ENCODE results near the gene CELSR1.
"Not testable (repeated sequence)": the region's sequence is repeated elsewhere in the genome, so short reads cannot be mapped to it uniquely, and the experiment has no call there.

Gene CELSR1

DNA sequence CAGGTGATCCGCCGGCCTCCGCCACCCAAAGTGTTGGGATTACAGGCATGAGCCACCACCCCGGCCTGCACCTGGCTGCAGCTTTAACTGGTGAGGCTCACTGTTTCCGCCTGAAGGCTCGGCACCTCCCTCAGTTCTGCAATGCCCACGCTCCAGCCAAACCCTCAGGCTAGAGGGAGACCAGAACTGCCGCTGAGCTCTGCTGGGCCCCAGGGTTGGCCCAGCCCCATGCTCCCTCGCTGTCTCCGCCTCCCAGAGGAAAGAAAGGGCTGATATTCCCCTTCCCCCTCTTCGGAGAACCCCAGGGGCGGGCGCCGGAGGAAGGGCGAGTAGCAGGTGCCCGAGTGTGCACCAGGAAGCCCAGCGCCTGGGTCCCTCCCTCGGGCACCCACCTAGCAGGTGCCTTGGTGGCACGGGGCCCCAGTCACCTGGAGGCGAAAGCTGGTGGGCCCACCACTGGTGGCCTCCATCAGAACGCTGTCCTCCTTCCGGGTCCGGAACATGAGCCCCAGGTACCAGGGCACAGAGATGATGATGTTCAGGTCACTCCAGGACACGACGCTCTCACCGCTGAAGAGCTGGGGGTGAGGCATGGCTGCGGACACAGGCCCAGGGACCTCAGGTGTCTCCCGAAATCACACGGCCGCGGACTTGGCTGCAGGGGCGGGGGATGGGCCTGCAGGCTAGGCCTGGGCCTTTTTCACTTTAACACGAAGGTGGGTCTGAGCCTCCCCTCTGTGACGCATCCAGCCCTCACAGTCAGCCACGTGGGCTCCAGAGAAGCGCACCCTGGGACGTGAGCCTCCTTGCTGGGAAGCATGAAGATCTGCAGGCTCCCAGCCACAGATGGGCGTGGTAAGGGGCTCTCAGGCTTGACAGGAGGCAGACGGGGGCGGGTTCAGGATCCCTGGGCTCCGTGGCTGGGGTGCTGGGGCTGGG lies 128.6 kb downstream of the CELSR1 start:
- POLR2A ChIA-PET (ENCODE audit: low non-redundant PET): no interaction called here
- H3K27ac ChIP-seq: peak overlapping the region; percentile 13; the same call in 1 of the 2 replicates
- TF ChIP-seq CTCF (conservative IDR thresholded peaks at IDR 0.05; ENCODE audit: low read depth): no peak
- DNase-seq (ENCODE audit: low spot score): no peak
- CTCF ChIA-PET: no interaction called here

- TF ChIP-seq CTCF (conservative IDR thresholded peaks at IDR 0.05; ENCODE audit: low read depth): no peak
- CTCF ChIA-PET: no interaction called here
- H3K27ac ChIP-seq: peak overlapping the region; percentile 13
- POLR2A ChIA-PET (ENCODE audit: low non-redundant PET): no interaction called here
- no peak for DNase-seq (ENCODE audit: low spot score)
Measured at GRCh38 chr22:46407748-46408147, 129.7 kb downstream of the CELSR1 start.

GRCh38 chr22:46406791-46407190 lies 130.6 kb downstream of the CELSR1 start:
- ChIA-PET POLR2A (ENCODE audit: low non-redundant PET) (no interaction called here), CTCF (no interaction called here)
- peak overlapping the region; percentile 37 for H3K27ac ChIP-seq
- no peak for DNase-seq (ENCODE audit: low spot score)
- TF ChIP-seq CTCF (conservative IDR thresholded peaks at IDR 0.05; ENCODE audit: low read depth): no peak

- TF ChIP-seq CTCF (conservative IDR thresholded peaks at IDR 0.05; ENCODE audit: low read depth): no peak
- POLR2A ChIA-PET (ENCODE audit: low non-redundant PET): interaction anchor here (0.5 kb wide), 1 partner anchor 21 kb away, joined by 8 read pairs; no protein-coding TSS in a partner anchor
- CTCF ChIA-PET: no interaction called here
- no peak for DNase-seq (ENCODE audit: low spot score)
- H3K27ac ChIP-seq: peak overlapping the region; percentile 37
Measured at GRCh38 chr22:46406349-46406748, 131.1 kb downstream of the CELSR1 start.

DNA sequence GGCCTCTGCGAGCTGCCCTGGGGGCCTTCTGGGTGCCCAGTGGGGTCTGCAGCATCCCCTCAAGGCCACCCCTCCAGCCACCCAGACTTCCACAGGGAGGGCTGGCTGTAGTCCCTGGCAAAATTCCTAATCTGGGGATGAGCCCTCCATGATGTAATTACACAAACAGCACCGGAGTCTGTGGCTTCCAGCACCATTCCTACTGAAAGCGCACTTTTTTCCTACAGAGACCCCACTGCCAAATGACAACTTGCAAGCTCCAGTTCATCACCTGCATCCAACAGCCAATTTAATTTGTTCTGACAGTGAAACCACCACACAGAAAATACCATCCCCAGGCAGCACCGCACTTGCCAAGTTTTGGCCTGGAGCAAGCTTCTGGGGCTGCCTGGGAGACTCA lies 131.5 kb downstream of the CELSR1 start:
- H3K27ac ChIP-seq: peak overlapping the region; percentile 37
- POLR2A ChIA-PET (ENCODE audit: low non-redundant PET): interaction anchor here (0.5 kb wide), 1 partner anchor 20 kb away, joined by 8 read pairs; no protein-coding TSS in a partner anchor
- CTCF ChIA-PET: no interaction called here
- no peak for TF ChIP-seq CTCF (conservative IDR thresholded peaks at IDR 0.05; ENCODE audit: low read depth)
- no peak for DNase-seq (ENCODE audit: low spot score)

DNA sequence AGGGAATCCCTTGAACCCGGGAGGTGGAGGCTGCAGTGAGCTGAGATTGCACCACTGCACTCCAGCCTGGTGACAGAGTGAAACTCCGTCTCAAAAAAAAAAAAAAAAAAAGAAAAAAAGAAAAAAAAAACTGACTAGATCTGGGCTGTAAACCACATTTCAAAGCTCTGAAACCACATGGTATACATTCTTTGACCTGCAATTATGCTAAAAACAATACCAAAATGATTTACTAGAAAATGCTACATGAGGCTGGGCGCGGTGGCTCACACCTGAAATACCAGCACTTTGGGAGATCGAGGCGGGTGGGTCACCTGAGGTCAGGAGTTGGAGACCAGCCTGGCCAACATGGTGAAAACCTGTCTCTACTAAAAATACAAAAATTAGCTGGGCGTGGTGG lies 133.5 kb downstream of the CELSR1 start:
- POLR2A ChIA-PET (ENCODE audit: low non-redundant PET): interaction anchor here (0.6 kb wide), 1 partner anchor 406 kb away, joined by 4 read pairs; no protein-coding TSS in a partner anchor
- DNase-seq (ENCODE audit: low spot score); CTCF ChIA-PET; H3K27ac ChIP-seq: not testable (repeated sequence)

DNA sequence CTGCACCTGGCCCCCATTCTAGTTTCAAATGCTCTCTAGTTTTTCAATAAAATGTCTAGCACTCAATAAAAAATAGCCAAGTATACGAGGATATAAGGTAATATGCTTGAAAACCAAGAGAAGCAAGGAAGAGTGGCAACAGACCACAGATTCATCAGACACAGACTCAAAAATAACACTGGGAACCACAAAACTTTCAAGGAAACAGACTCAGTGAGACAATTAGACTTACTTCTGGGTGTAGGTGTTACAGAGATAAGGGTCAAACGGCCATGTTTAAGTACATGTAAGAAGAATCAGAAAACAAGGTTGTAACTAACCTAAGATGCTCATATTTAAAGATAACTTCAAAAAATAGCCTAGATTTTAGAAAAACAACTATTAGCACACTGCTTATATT lies 134.9 kb downstream of the CELSR1 start:
- no peak for DNase-seq (ENCODE audit: low spot score)
- no peak overlapping the region for H3K27ac ChIP-seq
- no peak for TF ChIP-seq CTCF (conservative IDR thresholded peaks at IDR 0.05; ENCODE audit: low read depth)
- ChIA-PET CTCF (interaction anchor here (0.6 kb wide), 1 partner anchor 134 kb away, joined by 4 read pairs; no protein-coding TSS in a partner anchor), POLR2A (ENCODE audit: low non-redundant PET) (no interaction called here)
